SK-N-SH (cell line): ENCODE measurements around the gene NOTCH3. TPM values are rescaled to one million over a fixed set of nuclear protein-coding genes. Genes with fewer than 3 reads are reported as not detected.

Source experiments
- CTCF ChIA-PET: fragments of 300-600, 350-600 bp; formaldehyde crosslinking; extraction: SDS; loops from one replicate; lab custom pipeline; 2021; lab: Yijun Ruan, JAX
- POLR2A ChIA-PET: fragments of 350-600 bp; sonication (Branson Sonifier 250); formaldehyde crosslinking; extraction: SDS; loops from one replicate; lab custom pipeline; 2020; ENCODE audit warnings: antibody characterized with exemption, inconsistent platforms; lab: Yijun Ruan, JAX
- DNase-seq: peaks from one replicate; pipeline ENCODE4 v3.0.0; 2012
- H2AFZ ChIP-seq: fragments of 200-600 bp; sonication (generic); 2 replicates; pipeline ENCODE4 v1.8.1; 2016; ENCODE audit warnings: antibody characterized with exemption, mild to moderate bottlenecking, low read depth
- H3F3A ChIP-seq: fragments of 200-600 bp; sonication (generic); replicated peaks from 2 replicates; pipeline ENCODE3; 2016; ENCODE audit warnings: antibody characterized with exemption, mild to moderate bottlenecking; ENCODE audit not compliant: insufficient read depth
- H3K27ac ChIP-seq, 2 experiments: fragments of 200-500 bp in 1 of 2; fragments of 200-600 bp in 1 of 2; sonication (Bioruptor generic) in 1 of 2; sonication (generic), shearing (Covaris generic) in 1 of 2; 2 replicates each; pipeline versions ENCODE4 v1.5.1 to v1.6.1; 2014 to 2016; ENCODE audit warnings: low read depth in 2 of 2, inconsistent platforms in 1 of 2, low read length in 1 of 2, mild to moderate bottlenecking in 1 of 2, mixed read lengths in 1 of 2
- H3K27me3 ChIP-seq: fragments of 200-600 bp; sonication (generic), shearing (Covaris generic); 2 replicates; pipeline ENCODE4 v1.6.1; 2016; ENCODE audit warnings: mixed run types; ENCODE audit not compliant: insufficient read depth
- H3K36me3 ChIP-seq, 2 experiments: fragments of 200-500 bp in 1 of 2; fragments of 200-600 bp in 1 of 2; sonication (Bioruptor generic) in 1 of 2; sonication (generic) in 1 of 2; replicated peaks in 1 of 2; 2 replicates each; pipeline versions ENCODE3 to v1.5.1; 2014 to 2016; ENCODE audit warnings: low read length in 1 of 2, mild to moderate bottlenecking in 1 of 2; ENCODE audit not compliant: insufficient read depth in 2 of 2, control insufficient read depth in 1 of 2
- H3K4me1 ChIP-seq, 2 experiments: fragments of 200-500 bp in 1 of 2; fragments of 200-600 bp in 1 of 2; sonication (Bioruptor generic) in 1 of 2; sonication (generic), shearing (Covaris generic) in 1 of 2; 2 replicates each; pipeline versions ENCODE4 v1.5.1 to v1.6.1; 2014 to 2016; ENCODE audit warnings: low read depth in 1 of 2, low read length in 1 of 2, mixed run types in 1 of 2; ENCODE audit not compliant: insufficient read depth in 2 of 2, control insufficient read depth in 1 of 2
- H3K4me2 ChIP-seq: fragments of 200-600 bp; sonication (generic), shearing (Covaris generic); 2 replicates; pipeline ENCODE4 v1.6.1; 2017; ENCODE audit warnings: mixed run types
- H3K4me3 ChIP-seq, 2 experiments: fragments of 200-500 bp in 1 of 2; fragments of 200-600 bp in 1 of 2; sonication (Bioruptor generic) in 1 of 2; sonication (generic), shearing (Covaris generic) in 1 of 2; 2 replicates each; pipeline versions ENCODE4 v1.5.1 to v1.8.1; 2014 to 2016; ENCODE audit warnings: low read depth in 2 of 2, inconsistent platforms in 1 of 2, low read length in 1 of 2, mild to moderate bottlenecking in 1 of 2, mixed read lengths in 1 of 2, moderate library complexity in 1 of 2
- H3K79me2 ChIP-seq: fragments of 200-600 bp; sonication (generic); 2 replicates; pipeline ENCODE4 v1.8.1; 2017; ENCODE audit warnings: mild to moderate bottlenecking; ENCODE audit not compliant: insufficient read depth
- H3K9ac ChIP-seq: fragments of 200-600 bp; sonication (generic); 2 replicates; pipeline ENCODE4 v1.6.1; 2017; ENCODE audit warnings: mixed run types
- H3K9me2 ChIP-seq: fragments of 200-600 bp; sonication (generic); 2 replicates; pipeline ENCODE4 v1.6.1; 2017; ENCODE audit warnings: mixed run types
- H3K9me3 ChIP-seq: fragments of 200-600 bp; sonication (generic); 2 replicates; pipeline ENCODE4 v1.6.1; 2017; ENCODE audit warnings: mixed run types, mild to moderate bottlenecking, moderate library complexity
- H4K20me1 ChIP-seq: fragments of 200-600 bp; sonication (generic); 2 replicates; pipeline ENCODE4 v1.6.1; 2017; ENCODE audit warnings: mild to moderate bottlenecking, mixed run types; ENCODE audit not compliant: insufficient read depth
- ELF1 ChIP-seq: IDR thresholded peaks from 2 replicates; pipeline ENCODE4 v1.4.0; 2012
- EP300 ChIP-seq, 2 experiments: IDR thresholded peaks; 2 replicates each; pipeline versions ENCODE4 v1.4.0 to v1.6.1; 2012; ENCODE audit warnings: borderline replicate concordance in 1 of 2, low read depth in 1 of 2, low read length in 1 of 2
- EZH2phosphoT487 ChIP-seq: fragments of 200-600 bp; sonication (generic); IDR thresholded peaks from 2 replicates; pipeline ENCODE4 v1.6.1; 2017; ENCODE audit warnings: low read depth, mixed run types, mild to moderate bottlenecking, antibody characterized with exemption, moderate library complexity, borderline replicate concordance
- FOSL2 ChIP-seq: IDR thresholded peaks from 2 replicates; pipeline ENCODE4 v1.4.0; 2012; ENCODE audit warnings: low read depth, mild to moderate bottlenecking, moderate library complexity, borderline replicate concordance
- FOXJ3 ChIP-seq: sonication (generic); formaldehyde crosslinking; IDR thresholded peaks from 2 replicates; pipeline ENCODE4 v1.5.1; 2020; ENCODE audit warnings: mild to moderate bottlenecking, missing genetic modification reagents
- FOXM1 ChIP-seq: IDR thresholded peaks from 2 replicates; pipeline ENCODE4 v1.4.0; 2012; ENCODE audit warnings: low read depth, mild to moderate bottlenecking
- NFIC ChIP-seq: IDR thresholded peaks from 2 replicates; pipeline ENCODE4 v1.4.0; 2012; ENCODE audit warnings: borderline replicate concordance
- POLR2AphosphoS5 ChIP-seq: IDR thresholded peaks from 2 replicates; pipeline ENCODE4 v1.6.1; 2012; ENCODE audit warnings: low read depth, low read length
- RAD21 ChIP-seq: IDR thresholded peaks from 2 replicates; pipeline ENCODE4 v1.6.1; 2012; ENCODE audit warnings: mild to moderate bottlenecking, low read length
- RCOR1 ChIP-seq: fragments of 150-350 bp; IDR thresholded peaks from 2 replicates; pipeline ENCODE4 v1.6.1; 2017; ENCODE audit warnings: antibody characterized with exemption, low read length
- RXRA ChIP-seq: IDR thresholded peaks from 2 replicates; pipeline ENCODE4 v1.4.0; 2012; ENCODE audit warnings: low read depth, mild to moderate bottlenecking, borderline replicate concordance
- SIN3A ChIP-seq: IDR thresholded peaks from 2 replicates; pipeline ENCODE4 v1.6.1; 2012; ENCODE audit warnings: low read depth, mild to moderate bottlenecking, low read length, moderate library complexity, borderline replicate concordance
- TCF12 ChIP-seq: IDR thresholded peaks from 2 replicates; pipeline ENCODE4 v1.4.0; 2012
- TEAD4 ChIP-seq: IDR thresholded peaks from 2 replicates; pipeline ENCODE4 v1.4.0; 2012; ENCODE audit warnings: mild to moderate bottlenecking, borderline replicate concordance; ENCODE audit not compliant: insufficient read depth
- WGBS: methylation state at CpG from one replicate; pipeline ENCODE4 v1.1.6; 2017; ENCODE audit warnings: low lambda C conversion rate; 5-methylcytosine and 5-hydroxymethylcytosine counted together
- polyA plus RNA-seq, 3 experiments: library from polyadenylated mRNA; depleted of rRNA; stranded (reverse); fragments of >200 nt; gene quantifications; 2 replicates each; pipeline ENCODE4 v1.2.3, GENCODE V29; 2012
- TF ChIP-seq, protein P1 (sequence below): IDR thresholded peaks from 2 replicates; pipeline ENCODE4 v1.6.1; 2012; ENCODE audit warnings: mild to moderate bottlenecking, low read depth, low read length, moderate library complexity
- TF ChIP-seq, protein P2 (sequence below): IDR thresholded peaks from 2 replicates; pipeline ENCODE4 v1.4.0; 2012; ENCODE audit warnings: low read depth, borderline replicate concordance
- TF ChIP-seq, protein P3 (sequence below): IDR thresholded peaks from 2 replicates; pipeline ENCODE4; 2012
- TF ChIP-seq, protein P4 (sequence below): fragments of 150-350 bp; IDR thresholded peaks from 2 replicates; pipeline ENCODE4 v1.6.1; 2016; ENCODE audit warnings: mild to moderate bottlenecking, low read depth, low read length
- TF ChIP-seq, protein P5 (sequence below): IDR thresholded peaks from 2 replicates; pipeline ENCODE4 v1.4.0; 2012; ENCODE audit warnings: low read depth
- TF ChIP-seq, protein P6 (sequence below): IDR thresholded peaks from 2 replicates; pipeline ENCODE4 v1.4.0; 2012; ENCODE audit warnings: low read depth, borderline replicate concordance

The NOTCH3 gene
- polyA plus RNA-seq, 1 of the 3 experiments (the other 2 are of a cell fraction): 7.0 TPM

DNA sequence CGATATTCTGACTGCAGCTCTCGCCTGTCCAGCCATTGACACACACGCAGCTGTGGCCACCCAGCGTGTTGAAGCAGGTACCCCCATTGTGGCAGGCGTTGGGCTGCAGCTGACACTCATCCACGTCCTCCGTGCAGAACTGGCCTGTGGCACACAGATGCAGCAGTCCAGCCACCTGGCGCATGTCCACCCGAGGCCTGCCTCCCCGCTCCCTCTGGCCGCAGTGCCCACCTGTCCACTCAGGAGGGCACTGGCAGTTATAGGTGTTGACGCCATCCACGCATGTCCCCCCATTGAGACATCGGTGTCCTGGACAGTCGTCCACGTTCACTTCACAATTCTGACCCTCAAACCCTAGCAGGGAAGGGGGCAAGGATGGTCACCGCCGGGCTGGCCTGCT, 9.3 kb downstream of the NOTCH3 start:
- Histone ChIP-seq H3K36me3 (no peaks in the 10 kb centered on the region), H3K9me2 (no peaks in the 10 kb centered on the region), H3K4me2 (no peak overlapping the region), H4K20me1 (no peaks in the 10 kb centered on the region), H3K27me3 (no peaks in the 10 kb centered on the region), H3K9me3 (no peaks in the 10 kb centered on the region), H3K4me3 (no peak overlapping the region), H3K27ac (no peak overlapping the region), H3F3A (no peaks in the 10 kb centered on the region), H3K4me1 (peaks cover 0 to 4% of the 10 kb centered on the region in 2 experiments; a peak in 1 of 4 replicates), H3K79me2 (no peaks in the 10 kb centered on the region), H3K9ac (no peak overlapping the region), H2AFZ (no peak overlapping the region)
- ChIA-PET CTCF (interaction anchor here (0.9 kb wide), 1 partner anchor 364 kb away, joined by 3 read pairs; no protein-coding TSS in a partner anchor), POLR2A (no interaction called here)
- WGBS: 99% methylated on average over 16 of the region's 18 CpGs
- DNase-seq: no peak
- TF ChIP-seq FOXJ3 (CRISPR knock-in tag) (no peak), RAD21 (no peak), NFIC (no peak), EP300 (IDR thresholded peaks at IDR 0.05; ENCODE audit: borderline replicate concordance in 1 of 2, low read depth in 1 of 2, low read length in 1 of 2) (no peak), TEAD4 (no peak), RXRA (no peak), FOXM1 (no peak), POLR2AphosphoS5 (no peak), TCF12 (no peak), ELF1 (no peak), RCOR1 (no peak), EZH2phosphoT487 (no peak), SIN3A (no peak), FOSL2 (no peak)
- TF ChIP-seq, protein P1, sequence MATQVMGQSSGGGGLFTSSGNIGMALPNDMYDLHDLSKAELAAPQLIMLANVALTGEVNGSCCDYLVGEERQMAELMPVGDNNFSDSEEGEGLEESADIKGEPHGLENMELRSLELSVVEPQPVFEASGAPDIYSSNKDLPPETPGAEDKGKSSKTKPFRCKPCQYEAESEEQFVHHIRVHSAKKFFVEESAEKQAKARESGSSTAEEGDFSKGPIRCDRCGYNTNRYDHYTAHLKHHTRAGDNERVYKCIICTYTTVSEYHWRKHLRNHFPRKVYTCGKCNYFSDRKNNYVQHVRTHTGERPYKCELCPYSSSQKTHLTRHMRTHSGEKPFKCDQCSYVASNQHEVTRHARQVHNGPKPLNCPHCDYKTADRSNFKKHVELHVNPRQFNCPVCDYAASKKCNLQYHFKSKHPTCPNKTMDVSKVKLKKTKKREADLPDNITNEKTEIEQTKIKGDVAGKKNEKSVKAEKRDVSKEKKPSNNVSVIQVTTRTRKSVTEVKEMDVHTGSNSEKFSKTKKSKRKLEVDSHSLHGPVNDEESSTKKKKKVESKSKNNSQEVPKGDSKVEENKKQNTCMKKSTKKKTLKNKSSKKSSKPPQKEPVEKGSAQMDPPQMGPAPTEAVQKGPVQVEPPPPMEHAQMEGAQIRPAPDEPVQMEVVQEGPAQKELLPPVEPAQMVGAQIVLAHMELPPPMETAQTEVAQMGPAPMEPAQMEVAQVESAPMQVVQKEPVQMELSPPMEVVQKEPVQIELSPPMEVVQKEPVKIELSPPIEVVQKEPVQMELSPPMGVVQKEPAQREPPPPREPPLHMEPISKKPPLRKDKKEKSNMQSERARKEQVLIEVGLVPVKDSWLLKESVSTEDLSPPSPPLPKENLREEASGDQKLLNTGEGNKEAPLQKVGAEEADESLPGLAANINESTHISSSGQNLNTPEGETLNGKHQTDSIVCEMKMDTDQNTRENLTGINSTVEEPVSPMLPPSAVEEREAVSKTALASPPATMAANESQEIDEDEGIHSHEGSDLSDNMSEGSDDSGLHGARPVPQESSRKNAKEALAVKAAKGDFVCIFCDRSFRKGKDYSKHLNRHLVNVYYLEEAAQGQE: no peak
- TF ChIP-seq, protein P2, sequence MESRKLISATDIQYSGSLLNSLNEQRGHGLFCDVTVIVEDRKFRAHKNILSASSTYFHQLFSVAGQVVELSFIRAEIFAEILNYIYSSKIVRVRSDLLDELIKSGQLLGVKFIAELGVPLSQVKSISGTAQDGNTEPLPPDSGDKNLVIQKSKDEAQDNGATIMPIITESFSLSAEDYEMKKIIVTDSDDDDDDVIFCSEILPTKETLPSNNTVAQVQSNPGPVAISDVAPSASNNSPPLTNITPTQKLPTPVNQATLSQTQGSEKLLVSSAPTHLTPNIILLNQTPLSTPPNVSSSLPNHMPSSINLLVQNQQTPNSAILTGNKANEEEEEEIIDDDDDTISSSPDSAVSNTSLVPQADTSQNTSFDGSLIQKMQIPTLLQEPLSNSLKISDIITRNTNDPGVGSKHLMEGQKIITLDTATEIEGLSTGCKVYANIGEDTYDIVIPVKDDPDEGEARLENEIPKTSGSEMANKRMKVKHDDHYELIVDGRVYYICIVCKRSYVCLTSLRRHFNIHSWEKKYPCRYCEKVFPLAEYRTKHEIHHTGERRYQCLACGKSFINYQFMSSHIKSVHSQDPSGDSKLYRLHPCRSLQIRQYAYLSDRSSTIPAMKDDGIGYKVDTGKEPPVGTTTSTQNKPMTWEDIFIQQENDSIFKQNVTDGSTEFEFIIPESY: no peak
- TF ChIP-seq, protein P3, sequence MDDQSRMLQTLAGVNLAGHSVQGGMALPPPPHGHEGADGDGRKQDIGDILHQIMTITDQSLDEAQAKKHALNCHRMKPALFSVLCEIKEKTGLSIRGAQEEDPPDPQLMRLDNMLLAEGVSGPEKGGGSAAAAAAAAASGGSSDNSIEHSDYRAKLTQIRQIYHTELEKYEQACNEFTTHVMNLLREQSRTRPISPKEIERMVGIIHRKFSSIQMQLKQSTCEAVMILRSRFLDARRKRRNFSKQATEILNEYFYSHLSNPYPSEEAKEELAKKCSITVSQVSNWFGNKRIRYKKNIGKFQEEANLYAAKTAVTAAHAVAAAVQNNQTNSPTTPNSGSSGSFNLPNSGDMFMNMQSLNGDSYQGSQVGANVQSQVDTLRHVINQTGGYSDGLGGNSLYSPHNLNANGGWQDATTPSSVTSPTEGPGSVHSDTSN: no peak
- TF ChIP-seq, protein P4, sequence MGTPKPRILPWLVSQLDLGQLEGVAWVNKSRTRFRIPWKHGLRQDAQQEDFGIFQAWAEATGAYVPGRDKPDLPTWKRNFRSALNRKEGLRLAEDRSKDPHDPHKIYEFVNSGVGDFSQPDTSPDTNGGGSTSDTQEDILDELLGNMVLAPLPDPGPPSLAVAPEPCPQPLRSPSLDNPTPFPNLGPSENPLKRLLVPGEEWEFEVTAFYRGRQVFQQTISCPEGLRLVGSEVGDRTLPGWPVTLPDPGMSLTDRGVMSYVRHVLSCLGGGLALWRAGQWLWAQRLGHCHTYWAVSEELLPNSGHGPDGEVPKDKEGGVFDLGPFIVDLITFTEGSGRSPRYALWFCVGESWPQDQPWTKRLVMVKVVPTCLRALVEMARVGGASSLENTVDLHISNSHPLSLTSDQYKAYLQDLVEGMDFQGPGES: no peak
- TF ChIP-seq, protein P5, sequence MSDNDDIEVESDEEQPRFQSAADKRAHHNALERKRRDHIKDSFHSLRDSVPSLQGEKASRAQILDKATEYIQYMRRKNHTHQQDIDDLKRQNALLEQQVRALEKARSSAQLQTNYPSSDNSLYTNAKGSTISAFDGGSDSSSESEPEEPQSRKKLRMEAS: no peak
- TF ChIP-seq, protein P6, sequence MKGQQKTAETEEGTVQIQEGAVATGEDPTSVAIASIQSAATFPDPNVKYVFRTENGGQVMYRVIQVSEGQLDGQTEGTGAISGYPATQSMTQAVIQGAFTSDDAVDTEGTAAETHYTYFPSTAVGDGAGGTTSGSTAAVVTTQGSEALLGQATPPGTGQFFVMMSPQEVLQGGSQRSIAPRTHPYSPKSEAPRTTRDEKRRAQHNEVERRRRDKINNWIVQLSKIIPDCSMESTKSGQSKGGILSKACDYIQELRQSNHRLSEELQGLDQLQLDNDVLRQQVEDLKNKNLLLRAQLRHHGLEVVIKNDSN: no peak
